Liver (tissue), 9 donors: ENCODE measurements around the gene DDX39A. TPM values are rescaled to one million over a fixed set of nuclear protein-coding genes. Genes with fewer than 3 reads are reported as not detected.

Source experiments
- DNase-seq: peaks from one replicate; pipeline ENCODE4 v3.0.0-alpha.2; 2017; ENCODE audit warnings: low spot score
- H3K27ac ChIP-seq, 2 donors: one replicate each; pipeline ENCODE4 v1.7.0; 2013; ENCODE audit warnings: inconsistent platforms in 2 of 2, low read length in 2 of 2, control low read depth in 1 of 2, low read depth in 1 of 2, mild to moderate bottlenecking in 1 of 2
- H3K27me3 ChIP-seq, 4 donors: one replicate each; pipeline versions ENCODE4 v1.6.1 to v1.7.0; 2013; ENCODE audit warnings: low read length in 3 of 4, inconsistent platforms in 1 of 4, mild to moderate bottlenecking in 1 of 4, moderate library complexity in 1 of 4; ENCODE audit not compliant: control insufficient read depth in 4 of 4, insufficient read depth in 4 of 4
- H3K36me3 ChIP-seq, 4 donors: one replicate each; pipeline versions ENCODE4 v1.6.1 to v1.7.0; 2013; ENCODE audit warnings: low read length in 3 of 4, mild to moderate bottlenecking in 3 of 4, low read depth in 1 of 4, moderate library complexity in 1 of 4; ENCODE audit not compliant: control insufficient read depth in 4 of 4, insufficient read depth in 3 of 4
- H3K4me1 ChIP-seq, 4 donors: one replicate each; pipeline versions ENCODE4 v1.6.1 to v1.7.0; 2013; ENCODE audit warnings: low read length in 3 of 4, mild to moderate bottlenecking in 3 of 4, moderate library complexity in 1 of 4; ENCODE audit not compliant: control insufficient read depth in 4 of 4, insufficient read depth in 4 of 4
- H3K4me3 ChIP-seq, 3 donors: one replicate each; pipeline versions ENCODE4 v1.6.1 to v1.7.0; 2013; ENCODE audit warnings: low read length in 3 of 3, control low read depth in 1 of 3, low read depth in 1 of 3, mild to moderate bottlenecking in 1 of 3
- H3K9ac ChIP-seq, 2 donors: one replicate each; pipeline ENCODE4 v1.7.0; 2013; ENCODE audit warnings: low read length in 2 of 2, mild to moderate bottlenecking in 2 of 2, moderate library complexity in 2 of 2, control low read depth in 1 of 2, low read depth in 1 of 2
- H3K9me3 ChIP-seq, 4 donors: one replicate each; pipeline versions ENCODE4 v1.6.1 to v1.7.0; 2013; ENCODE audit warnings: low read length in 3 of 4; ENCODE audit not compliant: control insufficient read depth in 4 of 4
- ATF3 ChIP-seq: IDR thresholded peaks from 2 replicates; pipeline ENCODE4 v1.6.1; 2016; ENCODE audit warnings: antibody characterized with exemption
- CTCF ChIP-seq: fragments of 150-350 bp; IDR thresholded peaks from 2 replicates; pipeline ENCODE4 v1.5.1; 2017; ENCODE audit warnings: improper control_type of control experiment, low read depth, low read length; ENCODE audit not compliant: missing input control
- EGR1 ChIP-seq, 2 donors: IDR thresholded peaks; 2 replicates each; pipeline ENCODE4 v1.6.1; 2016 to 2018; ENCODE audit warnings: antibody characterized with exemption in 2 of 2, low read depth in 2 of 2
- HNF4A ChIP-seq, 2 donors: conservative IDR thresholded peaks; 2 replicates each; pipeline ENCODE4 v1.6.1; 2016; ENCODE audit warnings: antibody characterized with exemption in 2 of 2, mild to moderate bottlenecking in 2 of 2
- JUND ChIP-seq, 2 donors: IDR thresholded peaks; 2 replicates each; pipeline ENCODE4 v1.6.1; 2016; ENCODE audit warnings: antibody characterized with exemption in 2 of 2
- MAX ChIP-seq: IDR thresholded peaks from 2 replicates; pipeline ENCODE4 v1.6.1; 2016; ENCODE audit warnings: antibody characterized with exemption
- NR2F2 ChIP-seq: IDR thresholded peaks from 2 replicates; pipeline ENCODE4 v1.6.1; 2016; ENCODE audit warnings: antibody characterized with exemption
- RAD21 ChIP-seq, 2 donors: IDR thresholded peaks; 2 replicates each; pipeline ENCODE4 v1.6.1; 2016; ENCODE audit warnings: antibody characterized with exemption in 2 of 2, mild to moderate bottlenecking in 2 of 2
- RXRA ChIP-seq, 2 donors: IDR thresholded peaks; 2 replicates each; pipeline ENCODE4 v1.6.1; 2017 to 2018; ENCODE audit warnings: antibody characterized with exemption in 2 of 2, mild to moderate bottlenecking in 1 of 2
- SP1 ChIP-seq: IDR thresholded peaks from 2 replicates; pipeline ENCODE4 v1.6.1; 2018; ENCODE audit warnings: antibody characterized with exemption, mild to moderate bottlenecking
- YY1 ChIP-seq: IDR thresholded peaks from 2 replicates; pipeline ENCODE4 v1.6.1; 2016; ENCODE audit warnings: antibody characterized with exemption, mild to moderate bottlenecking
- ZBTB33 ChIP-seq: IDR thresholded peaks from 2 replicates; pipeline ENCODE4 v1.6.1; 2016; ENCODE audit warnings: antibody characterized with exemption
- WGBS: extraction: QIAGEN DNeasy Blood & Tissue Kit; methylation state at CpG from one replicate; pipeline ENCODE4 v1.1.7; 2013; 5-methylcytosine and 5-hydroxymethylcytosine counted together
- polyA plus RNA-seq, 2 donors: library from polyadenylated mRNA; stranded (reverse) in 1 of 2; unstranded in 1 of 2; fragments of 200-250 nt in 1 of 2; fragments of >200 nt in 1 of 2; fragmentation: Nextera tagmentation in 1 of 2; extraction: Ambion mirVana in 1 of 2; gene quantifications; one replicate each; pipeline versions ENCODE4 v1.2.1 to v1.2.3, GENCODE V29; 2013 to 2015
- total RNA-seq, 2 donors: library from RNA; depleted of rRNA; stranded (reverse); fragments of >200 nt; gene quantifications; one replicate each; pipeline ENCODE4 v1.2.3, GENCODE V29; 2014
- donor health status: healthy.
- donor health status: healthy.
- donor health status: healthy.
- donor health status: healthy.
- donor health status: healthy.

The DDX39A gene
- total and polyA plus RNA-seq, 4 donors = 24.9 to 54.7 (median 35.4) TPM

GRCh38 chr19:14370940-14371280 is 48.2 kb downstream of the DDX39A start:
- TF ChIP-seq ZBTB33 (no peak), YY1 (no peak), SP1 (no peak), HNF4A (conservative IDR thresholded peaks at IDR 0.05) (no peak), NR2F2 (no peak), MAX (no peak), EGR1 (IDR thresholded peaks at IDR 0.05; ENCODE audit: low read depth in 2 of 2) (no peak), JUND (IDR thresholded peaks at IDR 0.05) (no peak)
- no peak for DNase-seq
- H3K4me1 ChIP-seq = peaks cover 0 to 5% (median 2%) of the 10 kb centered on the region in 4 donors
- H3K27ac ChIP-seq = peak overlapping the region; percentile 31 to 60
- no peak overlapping the region for H3K9ac ChIP-seq
- no peaks in the 10 kb centered on the region for H3K36me3 ChIP-seq
- 87% methylated on average over 4 of the region's 4 CpGs for WGBS
- no peaks in the 10 kb centered on the region for H3K27me3 ChIP-seq
- no peak overlapping the region for H3K4me3 ChIP-seq
- H3K9me3 ChIP-seq = no peaks in the 10 kb centered on the region

GRCh38 chr19:14370169-14370939 is 48.8 kb downstream of the DDX39A start:
- H3K27ac ChIP-seq = peak overlapping the region; percentile 66 to 78
- whole genome bisulfite sequencing = 71% methylated on average over 19 of the region's 19 CpGs
- no peak for DNase-seq
- H3K9me3 ChIP-seq = no peaks in the 10 kb centered on the region
- H3K4me1 ChIP-seq = peaks cover 0 to 5% (median 2%) of the 10 kb centered on the region in 4 donors
- no peaks in the 10 kb centered on the region for H3K36me3 ChIP-seq
- TF ChIP-seq MAX (no peak), ATF3 (no peak), RAD21 (IDR thresholded peaks at IDR 0.05) (no peak), NR2F2 (no peak), CTCF (no peak), RXRA (IDR thresholded peaks at IDR 0.05) (no peak)
- H3K9ac ChIP-seq = peak overlapping the region in 1 of 2 donors; percentile 67
- no peaks in the 10 kb centered on the region for H3K27me3 ChIP-seq
- H3K4me3 ChIP-seq = no peak overlapping the region
